Fibroblast of lung (primary cell): ENCODE data around the gene TNIP1.

ENCODE experiments used
- CTCF ChIP-seq, 2 donors: IDR thresholded peaks in 1 of 2; conservative IDR thresholded peaks in 1 of 2; 1 replicate in 1 of 2; 2 replicates in 1 of 2; pipeline ENCODE4 v1.5.1; 2011 to 2012; ENCODE audit warnings: low read length in 2 of 2, control low read depth in 1 of 2, inconsistent platforms in 1 of 2, low read depth in 1 of 2, mild to moderate bottlenecking in 1 of 2
- EZH2 ChIP-seq: IDR thresholded peaks from 2 replicates; pipeline ENCODE4 v1.5.1; 2012; ENCODE audit warnings: low read length, control low read depth, mild to moderate bottlenecking; ENCODE audit errors: missing control alignments

GRCh38 chr5:150993826-150994412 is 86.9 kb downstream of the TNIP1 start:
- TF ChIP-seq CTCF (conservative IDR thresholded peaks at IDR 0.05 in 1 of 2, IDR thresholded peaks at IDR 0.05 in 1 of 2; ENCODE audit: low read depth in 1 of 2, low read length in 2 of 2) (no peak), EZH2 (no peak)
